ENCODE results near the gene ANAPC16. TPM values are rescaled to one million over a fixed set of nuclear protein-coding genes. Genes with fewer than 3 reads are reported as not detected.
A peak's percentile ranks its signal among the peaks of the same experiment; 100 is the strongest.

Gene ANAPC16
- total and polyA plus RNA-seq, 2 donors: 82.4 to 157 TPM

GRCh38 chr10:72255977-72256729, 40.3 kb downstream of the ANAPC16 start:
- no peak overlapping the region for H3K4me3 ChIP-seq (ENCODE audit: low read depth, low read length)
- DNase-seq (ENCODE audit: extremely low spot score): no peak
- H3K4me1 ChIP-seq (ENCODE audit: insufficient read depth): no peaks in the 10 kb centered on the region
- no peaks in the 10 kb centered on the region for H3K36me3 ChIP-seq (ENCODE audit: insufficient read depth)
- 92% methylated on average over 6 of the region's 6 CpGs for WGBS
- peak overlapping the region; percentile 92 for H3K27ac ChIP-seq (ENCODE audit: low read depth)

- Histone ChIP-seq H3K36me3 (ENCODE audit: insufficient read depth) (no peaks in the 10 kb centered on the region), H3K4me1 (ENCODE audit: insufficient read depth) (no peaks in the 10 kb centered on the region), H3K4me3 (ENCODE audit: low read depth, low read length) (no peak overlapping the region), H3K27ac (ENCODE audit: low read depth) (peak overlapping the region; percentile 48)
- WGBS: 71% methylated on average over 8 of the region's 8 CpGs
- DNase-seq (ENCODE audit: extremely low spot score): no peak
These were observed 41.5 kb downstream of the ANAPC16 start for GRCh38 chr10:72257051-72257892.

DNA sequence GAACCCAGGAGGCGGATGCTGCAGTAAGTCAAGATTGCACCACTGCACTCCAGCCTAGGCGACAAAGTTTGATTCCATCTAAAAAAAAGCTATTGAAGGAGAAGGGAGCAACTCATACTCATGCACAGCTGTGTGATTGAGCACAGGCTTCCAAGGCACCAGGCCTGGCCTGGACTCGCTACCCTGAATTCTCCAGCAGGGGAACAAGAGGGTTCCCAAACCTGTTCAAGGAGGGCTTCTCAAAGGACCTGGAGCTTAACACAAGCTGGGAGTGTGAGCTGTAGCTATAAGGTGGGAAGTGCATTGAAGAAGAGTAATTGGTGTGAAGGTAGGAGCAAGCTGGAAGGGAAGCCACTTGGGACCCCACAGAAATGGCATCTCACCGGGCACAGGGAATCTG, 42.8 kb downstream of the ANAPC16 start:
- H3K36me3 ChIP-seq (ENCODE audit: insufficient read depth): no peaks in the 10 kb centered on the region
- DNase-seq (ENCODE audit: extremely low spot score): no peak
- H3K4me1 ChIP-seq (ENCODE audit: insufficient read depth): no peaks in the 10 kb centered on the region
- WGBS: 94% methylated on average over 4 of the region's 4 CpGs
- H3K4me3 ChIP-seq (ENCODE audit: low read depth, low read length): no peak overlapping the region
- peak overlapping the region; percentile 68 for H3K27ac ChIP-seq (ENCODE audit: low read depth)

GRCh38 chr10:72259491-72260238, 43.9 kb downstream of the ANAPC16 start:
- Histone ChIP-seq H3K4me3 (ENCODE audit: low read depth, low read length) (no peak overlapping the region), H3K27ac (ENCODE audit: low read depth) (peak overlapping the region; percentile 95), H3K36me3 (ENCODE audit: insufficient read depth) (no peaks in the 10 kb centered on the region), H3K4me1 (ENCODE audit: insufficient read depth) (no peaks in the 10 kb centered on the region)
- 27% methylated on average over 5 of the region's 5 CpGs for WGBS
- DNase-seq (ENCODE audit: extremely low spot score): no peak

GRCh38 chr10:72260239-72260975, 44.6 kb downstream of the ANAPC16 start:
- Histone ChIP-seq H3K36me3 (ENCODE audit: insufficient read depth) (no peaks in the 10 kb centered on the region), H3K4me1 (ENCODE audit: insufficient read depth) (no peaks in the 10 kb centered on the region)
- 9% methylated on average over 19 of the region's 19 CpGs for WGBS

DNA sequence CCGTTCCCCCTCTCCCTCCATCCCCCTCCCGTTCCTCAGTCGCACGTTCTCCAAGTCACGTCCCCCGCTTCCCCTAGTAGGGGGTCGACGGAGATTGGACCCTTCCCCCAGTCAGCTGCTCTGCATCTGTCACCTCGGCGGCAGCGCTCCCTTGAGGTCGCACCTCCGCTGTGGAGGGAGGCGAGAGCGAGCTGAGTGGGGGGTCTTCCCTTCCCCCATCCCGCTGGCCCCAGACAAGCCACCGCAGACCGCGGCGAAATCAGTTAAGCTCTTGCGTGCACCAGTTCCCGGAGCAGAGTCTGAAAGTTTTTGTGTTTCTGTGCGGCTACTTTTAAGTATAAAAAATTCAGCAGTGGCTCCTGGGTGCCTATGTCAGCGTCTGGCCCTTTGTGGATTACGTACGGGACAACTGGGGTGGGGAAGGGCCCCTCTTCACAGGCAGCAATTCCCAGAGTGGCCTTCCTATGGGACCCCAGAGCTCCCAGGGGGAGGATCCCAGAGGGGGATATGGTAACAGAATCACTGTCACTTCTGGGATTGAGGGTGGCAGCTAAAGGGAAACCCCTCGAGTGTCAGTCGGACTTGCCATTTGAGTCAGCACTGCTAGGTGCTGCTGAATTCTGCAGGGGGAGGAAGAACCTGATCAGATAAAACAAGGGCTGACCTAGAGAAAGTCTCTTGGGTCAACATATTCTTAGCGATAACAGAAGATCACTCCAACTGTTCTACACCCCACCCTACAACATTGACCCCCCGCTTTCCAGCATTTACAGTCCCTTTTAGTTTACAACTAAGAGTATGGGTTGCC, 45.4 kb downstream of the ANAPC16 start:
- peak overlapping the region; percentile 24 for H3K4me3 ChIP-seq (ENCODE audit: low read depth, low read length)
- peak overlapping the region; percentile 97 for H3K27ac ChIP-seq (ENCODE audit: low read depth)
- WGBS: 5% methylated on average over 30 of the region's 30 CpGs
- no peaks in the 10 kb centered on the region for H3K4me1 ChIP-seq (ENCODE audit: insufficient read depth)
- no peak for DNase-seq (ENCODE audit: extremely low spot score)
- no peaks in the 10 kb centered on the region for H3K36me3 ChIP-seq (ENCODE audit: insufficient read depth)

More at GRCh38 chr10:72260239-72260975, 44.6 kb downstream of the ANAPC16 start:
- Histone ChIP-seq H3K27ac (ENCODE audit: low read depth) (peak overlapping the region; percentile 95), H3K4me3 (ENCODE audit: low read depth, low read length) (peak overlapping the region; percentile 24)
- peak; percentile 84 for DNase-seq (ENCODE audit: extremely low spot score)

DNA sequence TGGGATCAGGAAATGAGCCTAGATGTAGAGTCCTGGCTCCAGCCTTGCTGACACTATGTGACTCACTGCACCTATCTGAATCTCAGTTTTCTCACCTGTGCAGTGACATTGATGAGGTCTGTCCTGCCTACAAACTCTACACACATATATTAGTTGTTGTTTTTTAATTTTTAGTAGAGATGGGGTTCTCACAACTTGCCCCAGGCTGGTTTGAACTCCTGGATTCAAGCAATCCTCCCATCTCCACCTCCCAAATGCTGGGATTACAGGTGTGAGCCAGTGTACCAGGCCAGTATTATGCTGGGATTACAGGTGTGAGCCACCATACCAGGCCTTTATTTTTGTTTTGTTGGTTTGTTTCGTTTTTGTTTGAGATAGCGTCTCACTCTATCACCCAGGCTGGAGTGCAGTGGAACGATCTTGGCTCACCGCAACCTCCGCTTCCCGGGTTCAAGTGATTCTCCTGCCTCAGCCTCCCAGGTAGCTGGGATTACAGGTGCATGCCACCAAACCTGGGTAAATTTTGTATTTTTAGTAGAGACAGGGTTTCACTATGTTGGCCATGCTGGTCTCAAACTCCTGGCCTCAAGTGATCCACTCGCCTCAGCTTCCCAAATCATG, 46.1 kb downstream of the ANAPC16 start:
- no peak for DNase-seq (ENCODE audit: extremely low spot score)
- H3K36me3 ChIP-seq (ENCODE audit: insufficient read depth): no peaks in the 10 kb centered on the region
- WGBS: 93% methylated on average over 7 of the region's 7 CpGs
- H3K4me1 ChIP-seq (ENCODE audit: insufficient read depth): no peaks in the 10 kb centered on the region
- H3K27ac ChIP-seq (ENCODE audit: low read depth): peak overlapping the region; percentile 97
- H3K4me3 ChIP-seq (ENCODE audit: low read depth, low read length): no peak overlapping the region

DNA sequence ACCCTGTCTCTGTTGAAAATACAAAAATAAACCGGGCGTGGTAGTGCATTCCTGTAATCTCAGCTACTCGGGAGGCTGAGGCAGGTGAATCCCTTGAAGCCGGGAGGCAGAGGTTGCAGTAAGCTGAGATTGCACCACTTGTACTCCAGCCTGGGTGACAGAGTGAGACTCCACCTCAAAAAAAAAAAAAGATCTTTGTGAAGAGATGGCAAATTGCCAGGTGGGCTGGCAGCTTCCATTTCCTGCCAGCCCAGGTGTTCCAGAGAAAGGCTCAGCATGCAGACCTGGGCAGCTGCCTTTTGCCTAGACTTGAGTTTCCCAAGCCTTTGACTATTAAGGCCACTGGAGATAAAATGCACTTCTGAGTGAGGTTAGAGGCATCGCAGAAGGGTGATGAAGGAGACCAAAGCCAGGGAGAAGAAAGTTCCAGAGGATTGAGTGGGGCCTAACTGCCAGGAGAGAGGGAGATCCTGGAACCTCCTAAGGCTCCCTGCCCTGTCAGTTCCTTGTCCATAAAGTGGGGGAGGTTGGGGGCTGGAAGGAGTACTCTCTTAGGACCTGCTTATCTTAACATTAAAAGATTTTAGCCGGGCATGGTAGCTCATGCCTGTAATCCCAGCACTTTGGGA, 47.9 kb downstream of the ANAPC16 start:
- Histone ChIP-seq H3K27ac (ENCODE audit: low read depth) (peak overlapping the region; percentile 40), H3K4me1 (ENCODE audit: insufficient read depth) (no peaks in the 10 kb centered on the region)

GRCh38 chr10:72264536-72264935, 48.7 kb downstream of the ANAPC16 start:
- DNase-seq (ENCODE audit: extremely low spot score): no peak
- 89% methylated on average over 1 of the region's 1 CpG for WGBS
- no peaks in the 10 kb centered on the region for H3K4me1 ChIP-seq (ENCODE audit: insufficient read depth)
- H3K36me3 ChIP-seq (ENCODE audit: insufficient read depth): no peaks in the 10 kb centered on the region
- no peak overlapping the region for H3K4me3 ChIP-seq (ENCODE audit: low read depth, low read length)
- H3K27ac ChIP-seq (ENCODE audit: low read depth): no peak overlapping the region

More for the DNA sequence above, 47.9 kb downstream of the ANAPC16 start:
- Histone ChIP-seq H3K36me3 (ENCODE audit: insufficient read depth) (no peaks in the 10 kb centered on the region), H3K4me3 (ENCODE audit: low read depth, low read length) (no peak overlapping the region)
- WGBS: 79% methylated on average over 6 of the region's 6 CpGs
- no peak for DNase-seq (ENCODE audit: extremely low spot score)

GRCh38 chr10:72265508-72265907, 49.7 kb downstream of the ANAPC16 start:
- Histone ChIP-seq H3K4me1 (ENCODE audit: insufficient read depth) (no peaks in the 10 kb centered on the region), H3K36me3 (ENCODE audit: insufficient read depth) (no peaks in the 10 kb centered on the region), H3K4me3 (ENCODE audit: low read depth, low read length) (no peak overlapping the region), H3K27ac (ENCODE audit: low read depth) (no peak overlapping the region)
- WGBS: 78% methylated on average over 6 of the region's 6 CpGs
- no peak for DNase-seq (ENCODE audit: extremely low spot score)

DNA sequence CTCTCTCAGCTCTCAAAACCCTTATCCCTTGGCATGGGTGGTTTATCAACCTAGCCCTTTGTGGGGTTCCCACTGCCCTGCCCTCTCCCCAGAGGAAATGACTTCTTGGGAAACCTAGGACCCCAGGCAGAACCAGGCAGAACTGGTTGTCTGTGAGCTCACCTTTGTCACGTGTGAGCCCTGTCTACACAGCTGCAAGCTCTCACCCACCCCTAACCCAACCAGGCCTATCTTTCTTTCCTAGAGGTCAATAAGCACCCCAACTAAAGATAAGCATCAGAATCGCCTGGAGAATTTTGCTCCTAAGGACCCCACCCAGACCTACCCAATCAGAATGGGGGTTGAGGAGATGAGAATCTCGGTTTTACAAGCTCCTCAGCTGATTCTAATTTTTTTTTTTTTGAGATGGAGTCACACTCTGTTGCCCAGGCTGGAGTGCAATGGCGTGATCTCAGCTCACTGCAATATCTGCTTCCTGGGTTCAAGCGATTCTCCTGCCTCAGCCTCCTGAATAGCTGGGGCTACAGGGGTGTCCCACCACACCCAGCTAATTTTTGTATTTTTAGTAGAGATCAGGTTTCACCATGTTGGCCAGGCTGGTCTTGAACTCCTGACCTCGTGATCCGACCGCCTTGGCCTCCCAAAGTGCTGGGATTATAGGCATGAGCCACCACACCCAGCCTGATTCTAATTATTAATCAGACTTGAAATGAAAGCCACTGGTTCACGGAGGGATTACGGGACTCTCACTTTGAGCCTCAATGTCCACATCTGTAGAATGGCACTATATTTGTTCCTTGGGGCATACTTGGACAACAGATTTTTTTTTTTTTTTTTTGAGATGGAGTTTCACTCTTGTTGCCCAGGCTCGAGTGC, 50.4 kb downstream of the ANAPC16 start:
- Histone ChIP-seq H3K36me3 (ENCODE audit: insufficient read depth) (no peaks in the 10 kb centered on the region), H3K4me1 (ENCODE audit: insufficient read depth) (no peaks in the 10 kb centered on the region), H3K4me3 (ENCODE audit: low read depth, low read length) (no peak overlapping the region), H3K27ac (ENCODE audit: low read depth) (no peak overlapping the region)
- no peak for DNase-seq (ENCODE audit: extremely low spot score)
- 89% methylated on average over 11 of the region's 11 CpGs for WGBS

Measured in urinary bladder (tissue), 4 donors.